ENCODE data around the gene ADGRF3. TPM values are rescaled to one million over a fixed set of nuclear protein-coding genes. Genes with fewer than 3 reads are reported as not detected.
"Not testable (repeated sequence)": the region's sequence is repeated elsewhere in the genome, so short reads cannot be mapped to it uniquely, and the experiment has no call there.

Gene ADGRF3
- polyA plus RNA-seq, 2 donors: 0.11 to 0.12 TPM

DNA sequence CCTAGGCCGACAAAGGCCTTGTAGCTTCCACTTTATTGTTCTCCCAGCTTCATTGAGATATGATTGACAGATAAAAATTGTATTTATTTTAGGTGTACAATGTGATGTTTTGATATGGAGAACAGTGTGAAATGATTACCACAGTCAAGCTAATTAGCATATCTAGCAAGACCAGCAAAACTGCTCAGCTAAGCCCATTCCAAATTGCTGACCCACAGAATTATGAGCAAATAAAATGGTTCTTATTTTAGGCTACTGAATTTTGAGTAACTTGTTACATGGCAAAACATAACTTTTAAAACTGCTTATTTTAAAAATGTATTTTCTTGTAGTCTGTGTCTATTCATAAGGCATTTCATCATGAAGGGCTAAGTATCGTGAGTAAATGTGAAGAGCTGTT lies 9.3 kb downstream of the ADGRF3 start:
- 93 to 94% methylated on average over 2 of the region's 2 CpGs for WGBS, 2 donors

DNA sequence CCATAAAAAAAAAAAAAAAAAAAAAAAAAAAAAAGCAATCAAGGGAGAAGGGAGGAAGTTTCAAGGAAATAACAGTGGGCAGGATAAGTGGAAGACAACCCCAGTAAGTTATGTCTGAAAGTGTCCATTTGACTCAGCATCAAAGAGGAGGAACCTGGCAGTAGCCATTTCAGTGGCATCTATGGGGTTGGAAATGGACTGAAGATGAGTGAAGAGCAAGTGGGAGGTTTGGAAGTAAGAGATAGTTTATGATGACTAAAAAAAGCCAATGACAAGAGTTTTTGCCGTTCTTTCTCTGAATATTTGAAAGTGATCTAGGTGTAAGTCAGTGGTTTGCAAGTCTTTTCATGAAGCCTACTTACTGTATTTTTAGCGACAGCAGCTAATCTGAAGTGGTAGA lies 9.9 kb downstream of the ADGRF3 start:
- Histone ChIP-seq H3K36me3 (ENCODE audit: control insufficient read depth in 2 of 2, insufficient read depth in 2 of 2, low read length in 1 of 2) (no peaks in the 10 kb centered on the region), H3K27ac (ENCODE audit: low read depth in 2 of 2, low read length in 1 of 2) (no peak overlapping the region), H3K9me3 (ENCODE audit: control insufficient read depth in 2 of 2, insufficient read depth in 1 of 2, low read depth in 1 of 2, low read length in 1 of 2) (no peaks in the 10 kb centered on the region), H3K27me3 (ENCODE audit: control insufficient read depth in 1 of 2, insufficient read depth in 2 of 2, low read length in 2 of 2) (no peaks in the 10 kb centered on the region), H3K4me3 (ENCODE audit: low read depth in 1 of 2, low read length in 2 of 2) (no peak overlapping the region), H3K4me1 (ENCODE audit: control insufficient read depth in 2 of 2, insufficient read depth in 2 of 2, low read length in 1 of 2) (no peaks in the 10 kb centered on the region)
- 84 to 91% methylated on average over 2 of the region's 2 CpGs for WGBS, 2 donors

More for the DNA sequence above, 9.3 kb downstream of the ADGRF3 start:
- Histone ChIP-seq H3K4me1 (ENCODE audit: control insufficient read depth in 2 of 2, insufficient read depth in 2 of 2, low read length in 1 of 2) (no peaks in the 10 kb centered on the region), H3K27ac (ENCODE audit: low read depth in 2 of 2, low read length in 1 of 2) (no peak overlapping the region), H3K27me3 (ENCODE audit: control insufficient read depth in 1 of 2, insufficient read depth in 2 of 2, low read length in 2 of 2) (no peaks in the 10 kb centered on the region), H3K9me3 (ENCODE audit: control insufficient read depth in 2 of 2, insufficient read depth in 1 of 2, low read depth in 1 of 2, low read length in 1 of 2) (no peaks in the 10 kb centered on the region), H3K36me3 (ENCODE audit: control insufficient read depth in 2 of 2, insufficient read depth in 2 of 2, low read length in 1 of 2) (no peaks in the 10 kb centered on the region), H3K4me3 (ENCODE audit: low read depth in 1 of 2, low read length in 2 of 2) (no peak overlapping the region)

DNA sequence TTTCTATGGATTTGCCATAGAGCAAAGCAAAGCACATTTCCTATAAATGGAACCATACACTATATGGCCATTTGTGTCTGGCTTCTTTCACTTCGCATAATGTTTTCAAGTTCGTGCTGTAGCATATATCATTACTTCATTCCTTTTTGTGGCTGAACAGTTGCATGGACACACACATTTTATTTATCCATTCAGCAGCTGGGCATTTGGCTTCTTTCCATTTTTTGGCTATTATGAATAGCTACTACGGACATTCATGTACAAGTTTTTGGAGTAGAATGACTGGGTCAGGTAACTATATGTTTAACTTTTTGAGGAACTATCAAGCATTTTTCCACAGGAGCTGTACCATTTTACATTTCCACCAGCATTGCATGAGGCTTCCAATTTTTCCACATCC lies 11.4 kb downstream of the ADGRF3 start:
- Histone ChIP-seq H3K4me3 (ENCODE audit: low read depth in 1 of 2, low read length in 2 of 2) (no peak overlapping the region), H3K4me1 (ENCODE audit: control insufficient read depth in 2 of 2, insufficient read depth in 2 of 2, low read length in 1 of 2) (no peaks in the 10 kb centered on the region), H3K9me3 (ENCODE audit: control insufficient read depth in 2 of 2, insufficient read depth in 1 of 2, low read depth in 1 of 2, low read length in 1 of 2) (no peaks in the 10 kb centered on the region), H3K27me3 (ENCODE audit: control insufficient read depth in 1 of 2, insufficient read depth in 2 of 2, low read length in 2 of 2) (no peaks in the 10 kb centered on the region), H3K36me3 (ENCODE audit: control insufficient read depth in 2 of 2, insufficient read depth in 2 of 2, low read length in 1 of 2) (no peaks in the 10 kb centered on the region), H3K27ac (ENCODE audit: low read depth in 2 of 2, low read length in 1 of 2) (no peak overlapping the region)
- WGBS, 2 donors: 65 to 79% methylated on average over 3 of the region's 3 CpGs

DNA sequence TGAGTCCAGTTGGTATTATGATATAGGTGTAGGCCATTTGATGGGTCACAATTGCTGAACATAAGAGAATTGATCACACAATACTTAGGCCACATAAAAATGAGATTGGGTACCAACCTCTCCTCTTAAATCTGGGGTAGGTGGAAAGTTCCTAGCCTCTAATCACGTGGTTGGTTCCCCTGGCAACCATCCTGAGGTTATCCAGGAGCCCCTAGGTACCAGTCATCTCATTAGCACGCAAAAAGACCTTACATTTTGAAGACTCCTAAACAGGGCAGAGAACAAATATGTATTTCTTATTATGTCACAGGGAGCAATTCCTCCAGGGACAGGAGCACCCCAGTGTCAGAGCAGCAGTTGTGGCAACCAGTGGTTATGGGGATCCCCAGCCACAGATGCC lies 13.3 kb downstream of the ADGRF3 start:
- Histone ChIP-seq H3K4me1 (ENCODE audit: control insufficient read depth in 2 of 2, insufficient read depth in 2 of 2, low read length in 1 of 2) (no peaks in the 10 kb centered on the region), H3K9me3 (ENCODE audit: control insufficient read depth in 2 of 2, insufficient read depth in 1 of 2, low read depth in 1 of 2, low read length in 1 of 2) (no peaks in the 10 kb centered on the region), H3K36me3 (ENCODE audit: control insufficient read depth in 2 of 2, insufficient read depth in 2 of 2, low read length in 1 of 2) (no peaks in the 10 kb centered on the region), H3K4me3 (ENCODE audit: low read depth in 1 of 2, low read length in 2 of 2) (no peak overlapping the region), H3K27me3 (ENCODE audit: control insufficient read depth in 1 of 2, insufficient read depth in 2 of 2, low read length in 2 of 2) (no peaks in the 10 kb centered on the region), H3K27ac (ENCODE audit: low read depth in 2 of 2, low read length in 1 of 2) (no peak overlapping the region)
- WGBS, 2 donors: 35 to 44% methylated on average over 2 of the region's 2 CpGs

DNA sequence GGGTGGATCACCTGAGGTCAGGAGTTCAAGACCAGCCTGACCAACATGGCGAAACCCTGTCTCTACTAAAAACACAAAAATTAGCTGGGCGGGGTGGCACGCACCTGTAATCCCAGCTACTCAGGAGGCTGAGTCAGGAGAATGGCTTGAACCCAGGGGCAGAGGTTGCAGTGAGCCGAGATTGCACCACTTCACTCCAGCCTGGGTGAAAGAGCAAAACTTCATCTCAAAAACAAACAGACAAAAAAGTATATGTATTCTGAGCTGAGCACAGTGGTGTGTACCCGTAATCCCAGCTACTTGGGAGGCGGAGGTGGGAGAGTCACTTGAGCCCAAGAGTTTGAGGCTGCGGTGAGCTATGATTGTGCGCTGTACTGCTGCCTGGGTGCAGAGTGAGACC lies 15.3 kb downstream of the ADGRF3 start:
- WGBS, 2 donors: 89 to 94% methylated on average over 8 of the region's 8 CpGs
- not testable (repeated sequence) for H3K27ac ChIP-seq (ENCODE audit: low read depth in 2 of 2, low read length in 1 of 2)

DNA sequence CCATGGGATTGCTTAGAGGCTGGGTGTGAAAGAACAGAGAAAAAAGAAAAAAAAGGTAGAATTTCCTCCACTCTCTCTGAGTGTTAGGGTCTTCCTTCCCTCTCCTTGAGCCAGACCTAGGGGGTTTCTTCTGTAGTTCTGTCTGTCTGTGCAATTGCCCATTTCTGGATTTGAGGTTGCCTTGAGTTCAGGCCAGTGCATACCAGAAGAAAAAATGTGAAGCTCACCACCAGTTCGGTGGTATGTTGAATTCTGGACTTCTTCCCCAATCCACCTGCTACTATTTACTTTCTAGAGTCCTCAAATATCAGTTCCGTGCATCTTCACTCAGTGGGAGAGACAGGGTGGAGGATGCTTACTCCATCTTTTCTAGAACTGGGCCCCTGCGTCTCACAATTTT lies 16.0 kb downstream of the ADGRF3 start:
- H3K27me3 ChIP-seq (ENCODE audit: control insufficient read depth in 1 of 2, insufficient read depth in 2 of 2, low read length in 2 of 2): no peaks in the 10 kb centered on the region
- 85 to 87% methylated on average over 3 of the region's 3 CpGs for WGBS, 2 donors

More for the DNA sequence above, 15.3 kb downstream of the ADGRF3 start:
- H3K9me3 ChIP-seq (ENCODE audit: control insufficient read depth in 2 of 2, insufficient read depth in 1 of 2, low read depth in 1 of 2, low read length in 1 of 2); H3K36me3 ChIP-seq (ENCODE audit: control insufficient read depth in 2 of 2, insufficient read depth in 2 of 2, low read length in 1 of 2); H3K4me3 ChIP-seq (ENCODE audit: low read depth in 1 of 2, low read length in 2 of 2); H3K4me1 ChIP-seq (ENCODE audit: control insufficient read depth in 2 of 2, insufficient read depth in 2 of 2, low read length in 1 of 2); H3K27me3 ChIP-seq (ENCODE audit: control insufficient read depth in 1 of 2, insufficient read depth in 2 of 2, low read length in 2 of 2): not testable (repeated sequence)

DNA sequence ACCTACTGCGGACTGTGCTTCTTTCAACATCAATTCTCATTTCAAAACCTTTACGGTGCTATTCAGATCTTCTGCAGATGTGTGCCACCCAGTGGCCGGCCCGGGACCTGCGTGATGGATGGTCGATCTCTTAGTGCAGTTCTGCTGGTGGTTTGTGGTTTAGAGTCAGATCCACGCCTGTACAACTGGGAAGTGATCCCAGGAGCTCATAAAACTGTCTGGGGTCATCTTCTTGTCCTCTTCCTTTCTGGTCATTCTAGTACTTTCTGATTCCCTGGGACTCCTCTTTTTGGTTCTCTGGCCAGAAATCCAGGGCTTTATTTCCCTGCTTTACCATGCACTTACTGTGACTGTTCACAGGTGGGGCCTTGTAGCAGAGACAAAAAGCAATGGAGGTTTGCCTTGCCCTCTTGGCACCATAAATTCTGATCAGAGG lies 16.5 kb downstream of the ADGRF3 start:
- WGBS, 2 donors: 1 to 2% methylated on average over 7 of the region's 7 CpGs
- H3K9me3 ChIP-seq (ENCODE audit: control insufficient read depth in 2 of 2, insufficient read depth in 1 of 2, low read depth in 1 of 2, low read length in 1 of 2): no peaks in the 10 kb centered on the region
- H3K4me3 ChIP-seq (ENCODE audit: low read depth in 1 of 2, low read length in 2 of 2): no peak overlapping the region
- no peaks in the 10 kb centered on the region for H3K4me1 ChIP-seq (ENCODE audit: control insufficient read depth in 2 of 2, insufficient read depth in 2 of 2, low read length in 1 of 2)
- H3K27ac ChIP-seq (ENCODE audit: low read depth in 2 of 2, low read length in 1 of 2): no peak overlapping the region
- H3K36me3 ChIP-seq (ENCODE audit: control insufficient read depth in 2 of 2, insufficient read depth in 2 of 2, low read length in 1 of 2): no peaks in the 10 kb centered on the region
- H3K27me3 ChIP-seq (ENCODE audit: control insufficient read depth in 1 of 2, insufficient read depth in 2 of 2, low read length in 2 of 2): no peaks in the 10 kb centered on the region

More for the DNA sequence above, 16.0 kb downstream of the ADGRF3 start:
- Histone ChIP-seq H3K9me3 (ENCODE audit: control insufficient read depth in 2 of 2, insufficient read depth in 1 of 2, low read depth in 1 of 2, low read length in 1 of 2) (no peaks in the 10 kb centered on the region), H3K4me1 (ENCODE audit: control insufficient read depth in 2 of 2, insufficient read depth in 2 of 2, low read length in 1 of 2) (no peaks in the 10 kb centered on the region), H3K4me3 (ENCODE audit: low read depth in 1 of 2, low read length in 2 of 2) (no peak overlapping the region), H3K27ac (ENCODE audit: low read depth in 2 of 2, low read length in 1 of 2) (no peak overlapping the region), H3K36me3 (ENCODE audit: control insufficient read depth in 2 of 2, insufficient read depth in 2 of 2, low read length in 1 of 2) (no peaks in the 10 kb centered on the region)

DNA sequence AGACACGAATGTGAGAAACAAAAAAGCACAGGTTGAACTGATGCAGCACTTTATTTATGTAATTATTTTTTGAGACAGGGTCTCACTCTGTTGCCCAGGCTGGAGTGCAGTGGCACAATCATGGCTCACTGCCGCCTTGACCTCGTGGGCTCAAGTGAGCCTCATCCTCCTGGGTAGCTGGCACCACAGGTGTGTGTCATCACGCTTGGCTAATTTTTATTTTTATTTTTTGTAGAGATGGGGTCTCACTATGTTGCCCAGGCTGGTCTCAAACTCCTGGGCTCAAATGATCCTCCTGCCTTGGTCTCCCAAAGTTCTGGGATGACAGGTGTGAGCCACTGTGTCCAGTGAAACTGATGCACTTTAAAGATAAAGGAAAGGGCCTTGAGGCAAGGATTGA lies 17.5 kb downstream of the ADGRF3 start:
- H3K27me3 ChIP-seq (ENCODE audit: control insufficient read depth in 1 of 2, insufficient read depth in 2 of 2, low read length in 2 of 2); H3K9me3 ChIP-seq (ENCODE audit: control insufficient read depth in 2 of 2, insufficient read depth in 1 of 2, low read depth in 1 of 2, low read length in 1 of 2); H3K4me1 ChIP-seq (ENCODE audit: control insufficient read depth in 2 of 2, insufficient read depth in 2 of 2, low read length in 1 of 2); H3K4me3 ChIP-seq (ENCODE audit: low read depth in 1 of 2, low read length in 2 of 2); H3K36me3 ChIP-seq (ENCODE audit: control insufficient read depth in 2 of 2, insufficient read depth in 2 of 2, low read length in 1 of 2); H3K27ac ChIP-seq (ENCODE audit: low read depth in 2 of 2, low read length in 1 of 2): not testable (repeated sequence)
- 94 to 99% methylated on average over 4 of the region's 4 CpGs for WGBS, 2 donors

DNA sequence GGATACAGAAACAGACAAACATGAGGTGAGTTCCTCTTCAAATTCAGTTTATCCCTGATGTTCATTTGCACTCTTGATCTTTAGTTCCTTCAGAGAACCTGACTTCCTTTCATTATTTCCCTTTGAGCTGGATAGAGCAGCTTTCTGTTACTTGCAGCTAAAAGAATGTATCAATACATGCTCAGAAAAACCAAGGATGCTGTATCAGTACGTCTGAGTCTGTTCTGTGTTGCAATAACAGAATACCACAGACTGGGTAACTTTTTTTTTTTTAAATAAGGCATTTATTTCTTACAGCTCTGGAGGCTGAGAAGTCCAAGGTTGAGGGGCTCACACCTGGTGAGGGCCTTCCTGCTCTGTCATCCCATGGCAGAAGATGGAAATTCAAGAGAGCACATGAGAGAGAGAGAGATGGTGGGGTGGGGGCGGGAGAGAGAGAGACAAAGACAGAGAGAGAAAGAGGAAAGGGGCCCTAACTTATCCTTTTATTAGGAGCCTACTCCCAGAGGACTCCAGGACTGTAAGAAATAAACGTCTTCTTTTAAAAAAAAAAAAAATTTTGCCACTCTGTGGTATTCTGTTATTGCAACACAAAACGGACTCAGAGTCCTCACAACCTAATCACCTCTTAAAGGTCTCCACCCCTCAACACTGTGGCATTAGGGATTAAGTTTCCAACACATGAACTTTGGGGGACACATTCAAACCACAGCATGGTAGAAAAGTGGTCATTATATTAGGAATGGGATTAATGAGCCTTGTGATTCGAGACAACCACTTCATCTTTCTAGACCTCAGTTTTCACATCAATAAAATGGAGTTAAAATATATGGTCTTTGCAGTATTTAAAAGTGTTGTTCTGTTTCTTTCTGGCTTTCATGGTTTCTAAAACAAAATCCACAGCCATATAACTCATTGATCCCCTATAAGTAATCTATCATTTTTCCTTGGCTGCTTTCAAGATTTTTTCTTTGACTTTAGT lies 19.0 kb downstream of the ADGRF3 start:
- 57 to 59% methylated on average over 5 of the region's 5 CpGs for WGBS, 2 donors
- no peaks in the 10 kb centered on the region for H3K9me3 ChIP-seq (ENCODE audit: control insufficient read depth in 2 of 2, insufficient read depth in 1 of 2, low read depth in 1 of 2, low read length in 1 of 2)
- H3K36me3 ChIP-seq (ENCODE audit: control insufficient read depth in 2 of 2, insufficient read depth in 2 of 2, low read length in 1 of 2): no peaks in the 10 kb centered on the region
- H3K4me3 ChIP-seq (ENCODE audit: low read depth in 1 of 2, low read length in 2 of 2): no peak overlapping the region
- H3K27me3 ChIP-seq (ENCODE audit: control insufficient read depth in 1 of 2, insufficient read depth in 2 of 2, low read length in 2 of 2): no peaks in the 10 kb centered on the region
- H3K27ac ChIP-seq (ENCODE audit: low read depth in 2 of 2, low read length in 1 of 2): no peak overlapping the region
- no peaks in the 10 kb centered on the region for H3K4me1 ChIP-seq (ENCODE audit: control insufficient read depth in 2 of 2, insufficient read depth in 2 of 2, low read length in 1 of 2)

DNA sequence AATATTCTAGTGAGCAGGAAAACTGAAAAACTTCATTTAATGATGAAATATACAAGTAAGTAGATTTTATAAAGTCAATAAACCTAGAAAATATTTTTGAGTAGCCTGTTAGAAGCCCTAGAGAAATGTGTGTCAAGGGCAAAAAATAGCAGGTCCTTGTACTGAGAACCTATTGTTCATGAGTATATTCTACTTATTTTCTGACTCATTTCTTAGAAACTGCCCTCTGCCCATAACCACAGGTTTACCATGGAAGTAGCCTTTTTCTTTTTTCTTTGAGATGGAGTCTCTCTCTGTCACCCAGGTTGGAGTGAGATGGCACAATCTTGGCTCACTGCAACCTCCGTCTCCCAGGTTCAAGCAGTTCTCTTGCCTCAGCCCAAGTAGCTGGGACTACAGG lies 20.1 kb downstream of the ADGRF3 start:
- no peak overlapping the region for H3K27ac ChIP-seq (ENCODE audit: low read depth in 2 of 2, low read length in 1 of 2)
- no peaks in the 10 kb centered on the region for H3K4me1 ChIP-seq (ENCODE audit: control insufficient read depth in 2 of 2, insufficient read depth in 2 of 2, low read length in 1 of 2)
- H3K36me3 ChIP-seq (ENCODE audit: control insufficient read depth in 2 of 2, insufficient read depth in 2 of 2, low read length in 1 of 2): no peaks in the 10 kb centered on the region
- WGBS, 2 donors: 90 to 93% methylated on average over 1 of the region's 1 CpG
- H3K27me3 ChIP-seq (ENCODE audit: control insufficient read depth in 1 of 2, insufficient read depth in 2 of 2, low read length in 2 of 2): no peaks in the 10 kb centered on the region
- no peaks in the 10 kb centered on the region for H3K9me3 ChIP-seq (ENCODE audit: control insufficient read depth in 2 of 2, insufficient read depth in 1 of 2, low read depth in 1 of 2, low read length in 1 of 2)
- no peak overlapping the region for H3K4me3 ChIP-seq (ENCODE audit: low read depth in 1 of 2, low read length in 2 of 2)

Data from esophagus (tissue), 2 donors.